GM19351 (cell line): ENCODE results near the gene MTHFD2L.
"Not testable (repeated sequence)": the region's sequence is repeated elsewhere in the genome, so short reads cannot be mapped to it uniquely, and the experiment has no call there.

Source experiments
- ATAC-seq: cut with Tn5 transposase; IDR thresholded peaks from one replicate; pipeline ENCODE4 v1.9.1; 2021; ENCODE audit warnings: mild to moderate bottlenecking, moderate library complexity; ENCODE audit not compliant: unreplicated experiment

Gene MTHFD2L

DNA sequence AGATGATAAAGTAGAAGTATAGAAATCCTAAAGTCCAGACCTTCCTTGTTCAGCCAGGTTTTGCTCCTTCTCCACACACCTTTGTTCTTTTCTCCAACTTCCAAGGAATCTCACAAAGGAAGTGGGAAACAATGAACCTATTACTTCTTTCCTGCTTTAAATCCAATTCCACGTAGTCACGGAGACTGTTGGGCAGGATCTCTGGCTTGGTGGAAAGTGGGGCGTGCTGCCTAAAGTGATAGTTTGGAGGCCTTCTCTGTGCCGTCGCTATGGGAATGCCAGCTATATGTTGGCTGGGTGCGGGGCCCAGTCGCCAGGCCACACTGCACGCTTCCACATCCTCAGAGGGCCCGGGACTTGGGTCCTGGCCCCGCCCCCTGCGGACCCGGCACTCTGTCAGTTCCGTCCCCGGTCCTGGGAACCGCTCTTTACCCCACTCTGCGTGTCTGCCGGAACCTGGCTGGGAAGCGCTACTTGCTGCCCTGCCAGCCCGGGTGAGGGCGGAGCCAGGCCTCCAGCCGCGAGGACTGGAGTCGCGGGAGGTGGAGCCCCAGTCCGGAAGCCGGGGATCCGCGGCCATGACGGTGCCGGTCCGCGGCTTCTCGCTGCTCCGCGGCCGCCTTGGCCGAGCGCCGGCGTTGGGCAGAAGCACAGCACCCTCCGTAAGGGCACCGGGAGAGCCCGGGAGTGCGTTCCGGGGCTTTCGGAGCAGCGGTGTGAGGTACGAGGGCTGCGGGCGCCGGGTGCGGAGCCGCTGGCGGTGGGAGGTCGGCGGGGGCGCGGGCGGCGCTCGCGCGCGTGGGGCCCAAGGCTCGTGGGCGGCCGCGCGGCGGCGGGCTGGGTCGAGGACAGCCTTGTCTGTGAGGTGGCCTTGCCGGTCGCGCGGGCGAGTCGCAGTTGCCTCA, at the start of gene MTHFD2L:
TSS of gene MTHFD2L (plus strand) at position 558 of the 905 bp plus-strand sequence. CDS start at position 579, 21 bp downstream.
- ATAC-seq = peak; percentile 95

- ATAC-seq = no peak
Measured at GRCh38 chr4:74108457-74109115, 49.3 kb upstream of the MTHFD2L start.

GRCh38 chr4:74109116-74109869, 48.6 kb upstream of the MTHFD2L start:
- ATAC-seq = no peak

DNA sequence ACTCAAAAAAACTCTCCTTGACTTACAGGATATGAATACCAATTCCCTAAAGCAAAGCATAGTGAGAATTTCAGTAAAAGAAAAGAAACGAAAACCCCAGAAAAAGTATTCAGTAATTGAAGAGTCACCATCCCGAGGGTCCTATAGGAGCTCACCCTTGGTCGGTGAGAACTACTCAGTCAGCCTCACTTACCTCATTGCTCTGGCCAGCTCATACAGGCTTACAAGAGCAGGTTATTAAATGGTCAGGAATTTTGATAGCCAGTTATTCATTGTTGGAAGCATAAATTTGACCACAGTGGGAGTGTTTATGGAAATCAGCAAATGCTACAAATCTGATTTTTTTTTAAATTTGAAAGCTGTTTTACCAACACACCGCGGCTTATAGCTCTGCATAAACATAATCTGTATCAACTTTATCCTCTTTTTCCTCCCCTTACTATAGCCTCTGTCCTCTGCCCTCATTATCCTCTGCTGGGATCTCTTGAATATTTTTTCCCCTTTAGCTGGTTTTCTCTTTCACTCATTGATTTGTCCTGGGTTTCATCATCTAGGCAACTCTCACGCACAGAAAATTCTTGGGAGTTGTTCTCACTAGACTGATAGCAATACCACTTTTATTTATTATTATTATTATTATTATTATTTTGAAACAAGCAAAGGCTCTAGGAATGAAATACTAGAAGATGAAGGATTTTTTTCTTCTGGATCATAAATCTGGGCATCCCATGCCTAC, 47.9 kb upstream of the MTHFD2L start:
- ATAC-seq = no peak

DNA sequence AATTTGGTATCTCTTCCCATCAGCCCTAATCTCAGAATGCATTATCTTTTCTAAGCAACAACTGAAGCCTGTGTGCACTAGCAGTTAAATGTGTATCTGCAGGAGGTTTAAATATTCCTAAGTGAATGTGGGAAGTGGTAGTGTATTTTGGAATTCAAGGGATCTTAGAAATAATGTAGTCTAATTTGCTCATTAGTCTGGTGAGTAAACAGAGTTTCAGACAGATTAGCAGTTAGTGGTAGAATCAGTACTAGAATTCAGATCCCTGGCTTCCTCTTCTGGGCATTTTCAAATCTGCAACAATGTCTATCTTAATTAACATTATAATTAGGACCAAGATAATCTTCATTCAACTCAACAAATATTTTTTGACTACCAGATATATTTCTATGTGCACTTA, 47.2 kb upstream of the MTHFD2L start:
- ATAC-seq = no peak

DNA sequence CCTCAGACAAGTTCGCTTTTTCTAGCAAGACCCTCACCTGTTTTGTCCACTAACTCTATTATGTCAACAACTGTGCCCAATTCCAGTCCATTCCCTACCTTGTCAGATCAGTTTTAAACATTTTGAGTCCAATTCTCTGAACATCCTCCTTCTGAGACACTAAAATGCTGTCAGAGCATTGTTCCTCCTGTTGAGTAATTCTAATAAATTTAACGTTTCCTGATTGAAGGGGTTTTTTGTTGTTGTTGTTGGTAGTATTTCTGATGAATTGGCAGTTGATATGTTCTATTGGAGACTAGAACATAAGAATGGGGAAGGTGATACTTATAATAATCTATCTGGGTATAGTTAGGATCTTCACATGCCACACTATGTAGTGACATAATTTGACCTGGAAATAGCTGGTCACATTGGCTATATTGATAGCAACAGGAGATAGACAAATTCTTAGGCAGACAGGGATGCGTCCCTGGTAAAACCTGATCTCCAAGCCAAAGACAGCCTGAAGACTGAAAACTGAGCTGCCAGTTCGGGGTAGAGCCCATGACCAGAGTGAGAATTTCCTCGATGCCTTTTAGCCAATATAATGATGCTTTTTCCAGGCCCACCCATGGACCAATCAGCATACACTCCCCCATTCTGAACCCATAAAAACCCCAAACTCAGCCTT, 46.5 kb upstream of the MTHFD2L start:
- ATAC-seq = no peak

DNA sequence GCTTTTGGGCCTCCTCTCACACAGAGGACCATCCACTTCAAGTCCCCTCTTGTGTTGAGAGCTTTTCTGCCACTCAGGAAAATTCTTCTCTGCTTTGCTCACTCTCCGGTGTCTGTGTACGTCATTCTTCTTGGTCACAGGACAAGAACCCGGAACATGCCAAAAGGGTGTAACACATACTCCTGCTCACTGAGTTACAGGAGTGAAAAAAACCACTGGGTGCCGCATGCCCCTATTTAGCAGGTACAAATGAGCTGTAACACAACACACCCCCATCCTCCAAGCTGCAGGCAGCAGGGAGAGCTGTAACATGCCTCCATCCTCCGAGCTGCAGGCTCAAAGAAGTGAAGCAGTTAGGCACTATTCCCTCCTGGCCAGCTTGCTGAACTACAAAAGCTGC, 45.9 kb upstream of the MTHFD2L start:
- ATAC-seq = no peak

DNA sequence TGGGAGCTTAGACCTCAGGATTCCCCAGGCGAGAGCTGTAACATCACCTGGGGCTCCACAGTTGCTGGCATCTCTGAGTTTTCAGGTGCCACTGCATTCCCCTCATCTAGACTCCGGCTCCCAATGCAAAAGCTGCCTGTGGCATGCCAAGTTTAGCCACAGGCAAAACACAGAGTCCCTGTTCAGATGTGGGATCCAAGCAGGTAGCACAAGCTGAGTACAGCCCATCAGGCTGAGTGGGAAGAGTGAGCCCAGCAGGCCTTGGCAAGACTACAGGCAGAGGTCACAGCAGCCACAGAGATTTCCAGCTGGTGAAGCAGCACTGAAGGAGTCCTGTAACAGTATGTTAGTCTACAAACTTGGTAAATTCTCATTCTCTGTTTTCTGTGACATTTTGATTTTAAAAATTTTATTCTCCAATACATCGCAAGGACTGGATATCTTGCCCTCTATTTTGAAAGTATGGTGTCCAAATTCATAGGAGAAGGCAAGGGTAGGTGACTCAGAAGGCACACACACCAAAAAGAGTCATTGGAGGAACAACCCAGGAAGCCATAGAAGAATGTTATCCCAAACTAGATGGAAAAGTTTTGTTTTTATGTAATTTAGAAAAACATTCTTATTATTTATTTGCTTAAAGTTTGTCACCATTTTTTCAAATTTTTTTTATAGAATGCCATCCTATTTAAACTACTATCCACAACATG, 45.4 kb upstream of the MTHFD2L start:
- ATAC-seq = no peak

- no peak for ATAC-seq
Measured at GRCh38 chr4:74114234-74114633, 43.7 kb upstream of the MTHFD2L start.

- no peak for ATAC-seq
Measured at GRCh38 chr4:74117024-74117534, 40.8 kb upstream of the MTHFD2L start.

- no peak for ATAC-seq
Measured at GRCh38 chr4:74118600-74119338, 39.1 kb upstream of the MTHFD2L start.

- no peak for ATAC-seq
Measured at GRCh38 chr4:74120086-74120485, 37.8 kb upstream of the MTHFD2L start.

- ATAC-seq = no peak
Measured at GRCh38 chr4:74121643-74122579, 36.0 kb upstream of the MTHFD2L start.

- ATAC-seq = no peak
Measured at GRCh38 chr4:74123065-74123728, 34.7 kb upstream of the MTHFD2L start.

- no peak for ATAC-seq
Measured at GRCh38 chr4:74125029-74125428, 32.9 kb upstream of the MTHFD2L start.

- ATAC-seq = no peak
Measured at GRCh38 chr4:74127745-74128144, 30.2 kb upstream of the MTHFD2L start.

- not testable (repeated sequence) for ATAC-seq
Measured at GRCh38 chr4:74130843-74131242, 27.1 kb upstream of the MTHFD2L start.
